Astrocyte (in vitro differentiated cells and primary cell): ENCODE data around the gene CCDC3. TPM values are rescaled to one million over a fixed set of nuclear protein-coding genes. Genes with fewer than 3 reads are reported as not detected.

Source experiments
- DNase-seq: peaks from one replicate; pipeline ENCODE4 v3.0.0-alpha.2; 2010; ENCODE audit warnings: low read depth
- FAIRE-seq: peaks from 2 replicates; lab custom pipeline; 2011; peaks lifted over from hg19 to GRCh38; lab: Jason Lieb, UNC
- H2AFZ ChIP-seq: 2 replicates; pipeline ENCODE4 v1.6.0; 2012; ENCODE audit warnings: low read depth, low read length, inconsistent platforms
- H3K27ac ChIP-seq: 2 replicates; pipeline ENCODE4 v1.5.1; 2011; ENCODE audit warnings: low read depth, low read length, inconsistent platforms
- H3K27me3 ChIP-seq: 2 replicates; pipeline ENCODE4 v1.6.0; 2011; ENCODE audit warnings: low read length, inconsistent platforms; ENCODE audit not compliant: insufficient read depth
- H3K36me3 ChIP-seq: 2 replicates; pipeline ENCODE4 v1.5.1; 2011; ENCODE audit warnings: low read length, inconsistent platforms; ENCODE audit not compliant: insufficient read depth
- H3K4me1 ChIP-seq: 2 replicates; pipeline ENCODE4 v1.5.1; 2011; ENCODE audit warnings: low read length, inconsistent platforms; ENCODE audit not compliant: insufficient read depth
- H3K4me2 ChIP-seq: 2 replicates; pipeline ENCODE4 v1.6.0; 2012; ENCODE audit warnings: low read length, inconsistent platforms
- H3K4me3 ChIP-seq: 2 replicates; pipeline ENCODE4 v1.5.1; 2011; ENCODE audit warnings: low read depth, mild to moderate bottlenecking, low read length, inconsistent platforms; ENCODE audit not compliant: insufficient read depth
- H3K79me2 ChIP-seq: 2 replicates; pipeline ENCODE4 v1.6.0; 2012; ENCODE audit warnings: mild to moderate bottlenecking, low read length, inconsistent platforms; ENCODE audit not compliant: insufficient read depth
- H3K9ac ChIP-seq: 2 replicates; pipeline ENCODE4 v1.6.0; 2012; ENCODE audit warnings: mild to moderate bottlenecking, low read length, inconsistent platforms
- H3K9me3 ChIP-seq: 2 replicates; pipeline ENCODE4 v1.5.1; 2012; ENCODE audit warnings: low read depth, mild to moderate bottlenecking, low read length, inconsistent platforms; ENCODE audit not compliant: insufficient read depth
- H4K20me1 ChIP-seq: 2 replicates; pipeline ENCODE4 v1.6.0; 2012; ENCODE audit warnings: low read length, inconsistent platforms; ENCODE audit not compliant: insufficient read depth
- H3K27ac Mint-ChIP-seq: one replicate; pipeline ENCODE4 v1.8.0; 2021; ENCODE audit warnings: mild to moderate bottlenecking, mixed read lengths; ENCODE audit not compliant: unreplicated experiment
- H3K27me3 Mint-ChIP-seq: one replicate; pipeline ENCODE4 v1.8.0; 2021; ENCODE audit warnings: low read depth, mixed read lengths; ENCODE audit not compliant: unreplicated experiment
- H3K36me3 Mint-ChIP-seq: one replicate; pipeline ENCODE4 v1.8.0; 2021; ENCODE audit warnings: low read depth, mixed read lengths; ENCODE audit not compliant: unreplicated experiment
- H3K4me1 Mint-ChIP-seq: one replicate; pipeline ENCODE4 v1.8.0; 2021; ENCODE audit warnings: low read depth, mixed read lengths; ENCODE audit not compliant: unreplicated experiment
- H3K4me3 Mint-ChIP-seq: one replicate; pipeline ENCODE4 v1.8.0; 2021; ENCODE audit warnings: mild to moderate bottlenecking, moderate library complexity, mixed read lengths; ENCODE audit not compliant: unreplicated experiment
- H3K9me3 Mint-ChIP-seq: one replicate; pipeline ENCODE4 v1.8.0; 2021; ENCODE audit warnings: mild to moderate bottlenecking, mixed read lengths; ENCODE audit not compliant: unreplicated experiment
- CTCF ChIP-seq: IDR thresholded peaks from 2 replicates; pipeline ENCODE4 v1.5.1; 2011; ENCODE audit warnings: low read depth, mild to moderate bottlenecking, inconsistent platforms, low read length, moderate library complexity; ENCODE audit not compliant: insufficient read depth
- EZH2 ChIP-seq: IDR thresholded peaks from 2 replicates; pipeline ENCODE4 v1.6.1; 2012; ENCODE audit warnings: mild to moderate bottlenecking, low read length, inconsistent platforms; ENCODE audit not compliant: insufficient read depth
- total RNA-seq: library from RNA; stranded (reverse); gene quantifications from 2 replicates; pipeline ENCODE4 v1.2.1, GENCODE V29; 2021

CCDC3 gene
- total RNA-seq, 1 donor from 2014 or later, result 25.8 TPM

- DNase-seq (no peak), FAIRE-seq (no peak)
- Histone ChIP-seq H3K4me3 (no peak overlapping the region), H3K9me3 (no peaks in the 10 kb centered on the region), H2AFZ (no peak overlapping the region), H3K79me2 (no peaks in the 10 kb centered on the region), H3K36me3 (no peaks in the 10 kb centered on the region), H3K27ac (no peak overlapping the region), H3K27me3 (no peaks in the 10 kb centered on the region), H3K4me2 (no peak overlapping the region), H3K4me1 (no peaks in the 10 kb centered on the region), H3K9ac (no peak overlapping the region), H4K20me1 (no peaks in the 10 kb centered on the region)
- Mint-ChIP-seq H3K4me3 (no peak overlapping the region), H3K36me3 (peaks cover 3% of the 10 kb centered on the region), H3K27me3 (peaks cover 4% of the 10 kb centered on the region), H3K4me1 (no peaks in the 10 kb centered on the region), H3K27ac (no peak overlapping the region), H3K9me3 (peaks cover 6% of the 10 kb centered on the region)
- no peak for TF ChIP-seq EZH2
- no peak for TF ChIP-seq CTCF
Measured at GRCh38 chr10:12915637-12916168, 85.8 kb downstream of the CCDC3 start.

GRCh38 chr10:12914111-12914510 lies 87.4 kb downstream of the CCDC3 start:
- Mint-ChIP-seq H3K4me1 (no peaks in the 10 kb centered on the region), H3K36me3 (peaks cover 3% of the 10 kb centered on the region), H3K27ac (no peak overlapping the region), H3K9me3 (peaks cover 6% of the 10 kb centered on the region), H3K27me3 (peaks cover 7% of the 10 kb centered on the region), H3K4me3 (no peak overlapping the region)
- TF ChIP-seq CTCF (no peak), EZH2 (no peak)
- Histone ChIP-seq H4K20me1 (no peaks in the 10 kb centered on the region), H3K27ac (no peak overlapping the region), H3K9ac (no peak overlapping the region), H3K79me2 (no peaks in the 10 kb centered on the region), H3K4me2 (no peak overlapping the region), H3K4me1 (no peaks in the 10 kb centered on the region), H3K4me3 (no peak overlapping the region), H2AFZ (no peak overlapping the region), H3K36me3 (no peaks in the 10 kb centered on the region), H3K27me3 (no peaks in the 10 kb centered on the region), H3K9me3 (no peaks in the 10 kb centered on the region)
- FAIRE-seq (no peak), DNase-seq (peak; percentile 30)

GRCh38 chr10:12911795-12912194 lies 89.7 kb downstream of the CCDC3 start:
- no peak overlapping the region for H2AFZ ChIP-seq
- no peaks in the 10 kb centered on the region for H3K4me1 ChIP-seq
- Mint-ChIP-seq H3K36me3 (peaks cover 7% of the 10 kb centered on the region), H3K4me3 (no peak overlapping the region), H3K4me1 (no peaks in the 10 kb centered on the region), H3K27me3 (peaks cover 14% of the 10 kb centered on the region), H3K27ac (no peak overlapping the region), H3K9me3 (peaks cover 10% of the 10 kb centered on the region)
- no peak overlapping the region for H3K4me3 ChIP-seq
- no peak overlapping the region for H3K27ac ChIP-seq
- no peaks in the 10 kb centered on the region for H3K27me3 ChIP-seq
- FAIRE-seq (no peak), DNase-seq (no peak)
- H3K36me3 ChIP-seq, result no peaks in the 10 kb centered on the region
- H4K20me1 ChIP-seq, result no peaks in the 10 kb centered on the region
- H3K9ac ChIP-seq, result no peak overlapping the region
- H3K79me2 ChIP-seq, result no peaks in the 10 kb centered on the region
- no peak for TF ChIP-seq CTCF
- TF ChIP-seq EZH2, result no peak
- H3K9me3 ChIP-seq, result no peaks in the 10 kb centered on the region
- no peak overlapping the region for H3K4me2 ChIP-seq
